ENCODE data around the gene SLC7A9.
A peak's percentile ranks its signal among the peaks of the same experiment; 100 is the strongest.

The SLC7A9 gene

DNA sequence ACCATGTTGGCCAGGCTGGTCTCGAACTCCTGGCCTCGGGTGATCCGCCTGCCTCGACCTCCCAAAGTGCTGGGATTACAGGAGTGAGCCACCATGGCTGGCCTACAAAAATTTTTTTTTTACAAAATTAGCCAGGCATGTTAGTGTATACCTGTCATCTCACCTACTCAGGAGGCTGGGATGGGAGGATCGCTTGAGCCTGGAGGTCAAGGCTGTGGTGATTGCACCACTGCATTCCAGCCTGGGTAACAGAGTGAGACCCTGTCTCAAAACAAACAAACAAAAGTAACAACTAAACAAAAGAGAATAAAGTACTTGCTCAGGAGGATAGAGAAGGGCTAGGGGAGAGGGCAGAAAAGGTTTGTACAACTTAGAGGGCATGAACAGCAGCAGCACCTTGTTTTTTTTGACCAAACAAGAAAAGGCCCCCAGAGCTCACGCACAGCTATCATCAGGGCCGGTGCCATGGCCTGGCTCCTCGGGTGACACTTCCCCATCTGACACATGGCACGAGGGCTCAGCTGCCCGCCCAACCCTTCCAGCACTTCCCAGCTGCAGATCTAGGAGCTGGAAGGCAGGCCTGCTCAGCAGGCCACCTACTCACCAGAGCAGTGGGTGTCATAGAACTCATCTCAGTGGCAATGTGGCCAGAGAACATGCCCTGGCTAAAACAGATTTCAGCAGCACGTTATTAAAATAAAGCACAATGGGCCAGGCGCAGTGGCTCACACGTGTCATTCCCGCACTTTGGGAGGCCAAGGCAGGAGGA lies 8.6 kb upstream of the SLC7A9 start:
- no peak overlapping the region for H3K4me3 ChIP-seq (ENCODE audit: low read length)
- TF ChIP-seq CTCF (conservative IDR thresholded peaks at IDR 0.05; ENCODE audit: low read length): no peak
- no peak for DNase-seq (ENCODE audit: low read depth)

GRCh38 chr19:32877323-32877912 lies 7.9 kb upstream of the SLC7A9 start:
- no peak for TF ChIP-seq CTCF (conservative IDR thresholded peaks at IDR 0.05; ENCODE audit: low read length)
- DNase-seq (ENCODE audit: low read depth): no peak
- no peak overlapping the region for H3K4me3 ChIP-seq (ENCODE audit: low read length)

DNA sequence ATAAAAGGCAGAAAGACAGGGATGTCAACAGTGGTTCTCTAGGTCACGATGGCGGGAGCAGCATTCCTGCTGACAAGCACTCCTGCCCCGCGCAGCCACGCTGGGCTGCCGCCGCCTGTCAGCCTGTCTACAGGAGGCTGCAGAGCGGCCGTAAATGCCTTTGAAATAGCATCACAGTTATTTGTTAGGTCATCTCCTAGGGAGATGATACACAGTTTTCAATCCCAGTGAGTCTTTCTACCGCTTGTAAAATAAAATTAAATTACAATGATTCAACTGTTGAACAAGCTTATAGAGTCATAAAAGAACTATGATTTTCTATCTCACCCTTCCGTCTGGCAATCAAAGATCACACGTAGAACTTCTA lies 7.3 kb upstream of the SLC7A9 start:
- no peak for TF ChIP-seq CTCF (conservative IDR thresholded peaks at IDR 0.05; ENCODE audit: low read length)
- peak; percentile 29 for DNase-seq (ENCODE audit: low read depth)

GRCh38 chr19:32876236-32876918 lies 6.8 kb upstream of the SLC7A9 start:
- no peak overlapping the region for H3K4me3 ChIP-seq (ENCODE audit: low read length)
- TF ChIP-seq CTCF (conservative IDR thresholded peaks at IDR 0.05; ENCODE audit: low read length): no peak
- no peak for DNase-seq (ENCODE audit: low read depth)

More for the DNA sequence above, 7.3 kb upstream of the SLC7A9 start:
- no peak overlapping the region for H3K4me3 ChIP-seq (ENCODE audit: low read length)

- no peak for TF ChIP-seq CTCF (conservative IDR thresholded peaks at IDR 0.05; ENCODE audit: low read length)
- DNase-seq (ENCODE audit: low read depth): no peak
Measured at GRCh38 chr19:32875428-32875827, 5.9 kb upstream of the SLC7A9 start.

DNA sequence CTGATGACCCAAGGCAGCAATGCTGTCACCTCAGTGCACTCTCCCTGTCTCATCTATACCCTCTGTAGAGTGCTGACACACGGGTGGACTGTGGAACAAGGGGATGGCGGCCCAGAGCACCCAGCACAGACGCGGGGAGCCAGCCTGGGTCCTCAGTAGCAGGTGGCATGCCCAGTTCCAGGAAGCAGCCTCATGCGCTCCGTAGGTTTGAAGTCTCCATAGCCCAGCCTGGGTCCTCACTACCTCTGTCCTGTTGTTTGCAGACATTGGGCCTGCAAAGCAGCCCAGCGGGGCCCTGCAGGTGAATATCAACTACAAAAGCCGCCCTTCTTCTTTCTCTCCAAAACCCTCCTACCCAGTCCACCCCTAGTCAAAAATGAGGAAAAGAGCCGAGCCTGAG lies 5.0 kb upstream of the SLC7A9 start:
- no peak for TF ChIP-seq CTCF (conservative IDR thresholded peaks at IDR 0.05; ENCODE audit: low read length)
- no peak overlapping the region for H3K4me3 ChIP-seq (ENCODE audit: low read length)
- DNase-seq (ENCODE audit: low read depth): no peak

More at GRCh38 chr19:32875428-32875827, 5.9 kb upstream of the SLC7A9 start:
- no peak overlapping the region for H3K4me3 ChIP-seq (ENCODE audit: low read length)
